K562 (cell line): ENCODE data around the gene SMIM13. TPM values are rescaled to one million over a fixed set of nuclear protein-coding genes. Genes with fewer than 3 reads are reported as not detected.
A peak's percentile ranks its signal among the peaks of the same experiment; 100 is the strongest.

Source experiments
- ATF1 ChIP-seq, 2 experiments: fragments of 450-650 bp in 1 of 2; IDR thresholded peaks; 2 replicates each; pipeline ENCODE4 v1.6.1; 2016; ENCODE audit warnings: missing compliant biosample characterization in 1 of 2, missing genetic modification characterization in 1 of 2
- KAT8 ChIP-seq: fragments of 450-650 bp; IDR thresholded peaks from 2 replicates; pipeline ENCODE4 v1.6.1; 2016; ENCODE audit warnings: low read depth, mild to moderate bottlenecking
- LEF1 ChIP-seq: fragments of 450-650 bp; IDR thresholded peaks from 2 replicates; pipeline ENCODE4 v1.6.1; 2016; ENCODE audit warnings: mild to moderate bottlenecking
- MYC ChIP-seq, 2 experiments: fragments of 250-450 bp in 1 of 2; sonication (Bioruptor Pico) in 1 of 2; IDR thresholded peaks; 2 replicates each; pipeline versions ENCODE4 v1.5.1 to v1.6.1; 2012 to 2021; ENCODE audit warnings: low read depth in 2 of 2, borderline replicate concordance in 1 of 2, improper control_type of control experiment in 1 of 2, low read length in 1 of 2, mild to moderate bottlenecking in 1 of 2, moderate library complexity in 1 of 2
- NBN ChIP-seq: fragments of 450-650 bp; IDR thresholded peaks from 2 replicates; pipeline ENCODE4 v1.6.1; 2016; ENCODE audit warnings: low read depth, mild to moderate bottlenecking
- NEUROD1 ChIP-seq: fragments of 150-350 bp; IDR thresholded peaks from 2 replicates; pipeline ENCODE4 v1.6.1; 2014; ENCODE audit warnings: borderline replicate concordance, low read length, low read depth; ENCODE audit not compliant: partially characterized antibody
- SUPT5H ChIP-seq: fragments of 450-650 bp; IDR thresholded peaks from 2 replicates; pipeline ENCODE4 v1.6.1; 2016
- TAL1 ChIP-seq: fragments of 450-650 bp; IDR thresholded peaks from 2 replicates; pipeline ENCODE4 v1.6.1; 2016; ENCODE audit warnings: mild to moderate bottlenecking
- ZNF589 ChIP-seq: fragments of 200-800 bp; sonication (Bioruptor generic); IDR thresholded peaks from 2 replicates; pipeline ENCODE4 v1.6.1; 2016; ENCODE audit warnings: low read depth, missing genetic modification characterization, missing compliant biosample characterization
- ZNF766 ChIP-seq: fragments of 200-800 bp; sonication (Bioruptor generic); conservative IDR thresholded peaks from 2 replicates; pipeline ENCODE4 v1.6.1; 2016; ENCODE audit warnings: missing genetic modification characterization, missing compliant biosample characterization
- polyA plus RNA-seq, 8 experiments: library from polyadenylated mRNA; depleted of rRNA in 4 of 8; stranded (reverse) in 5 of 8; unstranded in 3 of 8; fragments of >200 nt; fragmentation: Nextera tagmentation in 2 of 8; fragmentation: Illumina TruSeq in 1 of 8; extraction: Ambion mirVana in 2 of 8; extraction: Trizol in 1 of 8; gene quantifications; 2 replicates each; pipeline versions ENCODE4 v1.2.1 to v1.2.3, GENCODE V29; 2011 to 2014; ENCODE audit warnings: inconsistent platforms in 1 of 8, missing spikeins in 1 of 8
- total RNA-seq, 7 experiments: library from RNA; depleted of rRNA in 6 of 7; stranded (reverse); fragments of >200 nt in 6 of 7; fragmentation: Illumina TruSeq in 2 of 7; extraction: Trizol in 2 of 7; gene quantifications; 2 replicates each; pipeline versions ENCODE4 v1.2.1 to v1.2.3, GENCODE V29; 2011 to 2021; ENCODE audit warnings: low replicate concordance in 1 of 7
- TF ChIP-seq, protein P1 (sequence below): fragments of 250-450 bp; sonication (Bioruptor Pico); IDR thresholded peaks from 2 replicates; pipeline ENCODE4 v1.8.0; 2021; ENCODE audit warnings: mild to moderate bottlenecking, moderate library complexity
- TF ChIP-seq, protein P2 (sequence below), 2 experiments: fragments of 450-650 bp; formaldehyde crosslinking in 1 of 2; IDR thresholded peaks; 2 replicates each; pipeline versions ENCODE4 v1.4.0 to v1.6.1; 2014 to 2020; ENCODE audit warnings: mild to moderate bottlenecking in 2 of 2, borderline replicate concordance in 1 of 2, low read depth in 1 of 2
- TF ChIP-seq, protein P3 (sequence below): fragments of 450-650 bp; IDR thresholded peaks from 2 replicates; pipeline ENCODE4 v1.6.1; 2016

Gene SMIM13
- total and polyA plus RNA-seq, 9 of the 15 experiments (the other 6 are each of a cell fraction or from before 2014, with no cell fraction given): 5.5 to 24.8 (median 11.7) TPM

DNA sequence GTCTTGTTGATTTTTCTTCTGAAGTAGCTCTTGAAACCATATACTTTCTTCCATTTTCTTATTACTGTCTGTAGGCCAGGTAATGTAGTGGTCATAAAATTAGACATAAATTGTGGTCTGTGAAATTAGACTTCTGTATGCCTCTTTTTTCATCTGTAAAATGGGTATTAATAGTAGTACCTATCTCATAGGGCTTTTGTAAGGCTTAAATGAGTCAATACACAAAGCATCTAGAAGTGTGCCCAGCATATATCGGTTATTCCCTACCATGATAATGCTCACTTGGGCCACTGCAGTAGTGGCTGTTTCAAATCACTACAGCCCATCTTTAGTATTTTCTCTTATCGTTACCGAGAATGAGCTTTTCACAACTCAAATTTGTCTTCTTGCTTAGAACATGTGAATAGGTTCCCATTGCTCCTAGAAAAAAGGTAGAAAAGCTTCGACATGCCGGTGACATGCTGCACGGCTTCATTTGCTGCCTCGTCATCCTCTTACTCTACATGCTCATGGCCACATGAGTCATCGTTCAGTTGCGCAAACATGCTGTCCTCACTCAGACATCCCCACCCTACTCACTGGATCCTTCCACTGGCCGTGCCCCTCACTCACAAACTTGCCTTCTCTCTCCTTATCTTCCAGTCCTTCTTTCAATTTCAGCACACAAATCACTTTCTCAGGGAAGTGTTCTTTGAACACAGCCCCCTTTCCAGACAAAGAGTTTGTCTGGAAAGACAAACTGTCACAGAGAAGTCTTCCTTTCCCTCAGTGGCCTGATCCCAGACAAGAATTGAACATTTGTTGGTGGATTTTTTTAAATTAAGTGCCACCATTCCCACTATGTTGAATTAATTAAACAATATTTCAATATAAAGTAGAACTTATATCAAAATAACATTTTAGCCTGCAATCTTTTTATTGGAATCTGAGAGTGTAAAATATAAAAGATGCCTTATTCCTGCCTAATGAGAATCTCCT, 50.0 kb downstream of the SMIM13 start (continued):
- TF ChIP-seq, protein P1, sequence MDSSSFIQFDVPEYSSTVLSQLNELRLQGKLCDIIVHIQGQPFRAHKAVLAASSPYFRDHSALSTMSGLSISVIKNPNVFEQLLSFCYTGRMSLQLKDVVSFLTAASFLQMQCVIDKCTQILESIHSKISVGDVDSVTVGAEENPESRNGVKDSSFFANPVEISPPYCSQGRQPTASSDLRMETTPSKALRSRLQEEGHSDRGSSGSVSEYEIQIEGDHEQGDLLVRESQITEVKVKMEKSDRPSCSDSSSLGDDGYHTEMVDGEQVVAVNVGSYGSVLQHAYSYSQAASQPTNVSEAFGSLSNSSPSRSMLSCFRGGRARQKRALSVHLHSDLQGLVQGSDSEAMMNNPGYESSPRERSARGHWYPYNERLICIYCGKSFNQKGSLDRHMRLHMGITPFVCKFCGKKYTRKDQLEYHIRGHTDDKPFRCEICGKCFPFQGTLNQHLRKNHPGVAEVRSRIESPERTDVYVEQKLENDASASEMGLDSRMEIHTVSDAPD (CRISPR knock-in tag): no peak
- TF ChIP-seq, protein P2, sequence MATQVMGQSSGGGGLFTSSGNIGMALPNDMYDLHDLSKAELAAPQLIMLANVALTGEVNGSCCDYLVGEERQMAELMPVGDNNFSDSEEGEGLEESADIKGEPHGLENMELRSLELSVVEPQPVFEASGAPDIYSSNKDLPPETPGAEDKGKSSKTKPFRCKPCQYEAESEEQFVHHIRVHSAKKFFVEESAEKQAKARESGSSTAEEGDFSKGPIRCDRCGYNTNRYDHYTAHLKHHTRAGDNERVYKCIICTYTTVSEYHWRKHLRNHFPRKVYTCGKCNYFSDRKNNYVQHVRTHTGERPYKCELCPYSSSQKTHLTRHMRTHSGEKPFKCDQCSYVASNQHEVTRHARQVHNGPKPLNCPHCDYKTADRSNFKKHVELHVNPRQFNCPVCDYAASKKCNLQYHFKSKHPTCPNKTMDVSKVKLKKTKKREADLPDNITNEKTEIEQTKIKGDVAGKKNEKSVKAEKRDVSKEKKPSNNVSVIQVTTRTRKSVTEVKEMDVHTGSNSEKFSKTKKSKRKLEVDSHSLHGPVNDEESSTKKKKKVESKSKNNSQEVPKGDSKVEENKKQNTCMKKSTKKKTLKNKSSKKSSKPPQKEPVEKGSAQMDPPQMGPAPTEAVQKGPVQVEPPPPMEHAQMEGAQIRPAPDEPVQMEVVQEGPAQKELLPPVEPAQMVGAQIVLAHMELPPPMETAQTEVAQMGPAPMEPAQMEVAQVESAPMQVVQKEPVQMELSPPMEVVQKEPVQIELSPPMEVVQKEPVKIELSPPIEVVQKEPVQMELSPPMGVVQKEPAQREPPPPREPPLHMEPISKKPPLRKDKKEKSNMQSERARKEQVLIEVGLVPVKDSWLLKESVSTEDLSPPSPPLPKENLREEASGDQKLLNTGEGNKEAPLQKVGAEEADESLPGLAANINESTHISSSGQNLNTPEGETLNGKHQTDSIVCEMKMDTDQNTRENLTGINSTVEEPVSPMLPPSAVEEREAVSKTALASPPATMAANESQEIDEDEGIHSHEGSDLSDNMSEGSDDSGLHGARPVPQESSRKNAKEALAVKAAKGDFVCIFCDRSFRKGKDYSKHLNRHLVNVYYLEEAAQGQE (IDR thresholded peaks at IDR 0.05; ENCODE audit: borderline replicate concordance): peak; percentile 40; the same call in 1 of the 2 replicates
- TF ChIP-seq, protein P2 (CRISPR knock-in tag; IDR thresholded peaks at IDR 0.05; ENCODE audit: low read depth): no peak
- TF ChIP-seq MYC (IDR thresholded peaks at IDR 0.05; ENCODE audit: low read depth, low read length) (peak; percentile 85), MYC (CRISPR knock-in tag; IDR thresholded peaks at IDR 0.05; ENCODE audit: borderline replicate concordance, low read depth) (no peak), KAT8 (no peak), SUPT5H (no peak), ZNF766 (CRISPR knock-in tag) (peak; percentile 76), TAL1 (no peak; the same call in 1 of the 2 replicates), NBN (peak; percentile 90), LEF1 (peak; percentile 53; the same call in 1 of the 2 replicates), NEUROD1 (peak; percentile 77), ZNF589 (CRISPR knock-in tag) (0 out of 2 replicates have a peak, but pooled peaks have one; percentile 59), ATF1 (CRISPR knock-in tag; IDR thresholded peaks at IDR 0.05) (no peak), ATF1 (tag; IDR thresholded peaks at IDR 0.05) (peak; percentile 91)
- TF ChIP-seq, protein P3, sequence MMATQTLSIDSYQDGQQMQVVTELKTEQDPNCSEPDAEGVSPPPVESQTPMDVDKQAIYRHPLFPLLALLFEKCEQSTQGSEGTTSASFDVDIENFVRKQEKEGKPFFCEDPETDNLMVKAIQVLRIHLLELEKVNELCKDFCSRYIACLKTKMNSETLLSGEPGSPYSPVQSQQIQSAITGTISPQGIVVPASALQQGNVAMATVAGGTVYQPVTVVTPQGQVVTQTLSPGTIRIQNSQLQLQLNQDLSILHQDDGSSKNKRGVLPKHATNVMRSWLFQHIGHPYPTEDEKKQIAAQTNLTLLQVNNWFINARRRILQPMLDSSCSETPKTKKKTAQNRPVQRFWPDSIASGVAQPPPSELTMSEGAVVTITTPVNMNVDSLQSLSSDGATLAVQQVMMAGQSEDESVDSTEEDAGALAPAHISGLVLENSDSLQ: peak; percentile 76
